Lung microvascular endothelial cell (primary cell): Measurements from ENCODE around the gene URAD. TPM values are rescaled to one million over a fixed set of nuclear protein-coding genes. Genes with fewer than 3 reads are reported as not detected.

ENCODE experiments used
- DNase-seq, 2 donors: peaks; one replicate each; pipeline versions ENCODE4 v3.0.0 to v3.0.0-alpha.2; 2010; ENCODE audit warnings: low read depth in 2 of 2
- total RNA-seq: library from RNA; depleted of rRNA; stranded (reverse); fragments of >200 nt; gene quantifications from 2 replicates; pipeline ENCODE4 v1.2.1, GENCODE V29; 2014

The URAD gene
- total RNA-seq, 1 donor from 2014 or later, result not detected

- no peak for DNase-seq
These were observed 31.8 kb downstream of the URAD start for GRCh38 chr13:27956576-27957300.

GRCh38 chr13:27955014-27955591, 33.4 kb downstream of the URAD start:
- DNase-seq, result no peak

- DNase-seq, result peak; percentile 12 to 38
These were observed 34.1 kb downstream of the URAD start for GRCh38 chr13:27954406-27954851.

- DNase-seq, result peak; percentile 76 to 79
These were observed 34.7 kb downstream of the URAD start for GRCh38 chr13:27953676-27954405.

- no peak for DNase-seq
These were observed 35.4 kb downstream of the URAD start for GRCh38 chr13:27952876-27953675.

- DNase-seq, result no peak
These were observed 45.5 kb downstream of the URAD start for GRCh38 chr13:27942972-27943371.

- DNase-seq, result no peak
These were observed 54.7 kb downstream of the URAD start for GRCh38 chr13:27933580-27934328.

- no peak for DNase-seq
These were observed 55.4 kb downstream of the URAD start for GRCh38 chr13:27933118-27933517.

- DNase-seq, result no peak
These were observed 58.6 kb downstream of the URAD start for GRCh38 chr13:27929868-27930267.

- DNase-seq, result no peak
These were observed 59.4 kb downstream of the URAD start for GRCh38 chr13:27928805-27929753.

GRCh38 chr13:27928353-27928804, 60.1 kb downstream of the URAD start:
- DNase-seq, result no peak

Other genes with a start within 250 kb of the URAD start
- not detected in 2 replicates for gene GSX1, start 196.2 kb downstream of the URAD start, total RNA-seq
- not detected in 2 replicates for gene PDX1, start 68.7 kb downstream of the URAD start, total RNA-seq
- gene CDX2, start 19.4 kb downstream of the URAD start, total RNA-seq, result not detected in 2 replicates
- not detected in 2 replicates for gene FLT3, start 111.9 kb upstream of the URAD start, total RNA-seq
- 14.6 and 17.5 TPM in 2 replicates for gene PAN3, start 149.9 kb upstream of the URAD start, total RNA-seq